Right cardiac atrium (tissue), 5 donors: ENCODE measurements around the gene DIS3L2. TPM values are rescaled to one million over a fixed set of nuclear protein-coding genes. Genes with fewer than 3 reads are reported as not detected.
"Not testable (repeated sequence)": the region's sequence is repeated elsewhere in the genome, so short reads cannot be mapped to it uniquely, and the experiment has no call there.

Source experiments
- ATAC-seq, 2 donors: fragments of 200-7000 bp; cut with Tn5 transposase; one replicate each; pipeline versions ENCODE4 v1.8.0 to v1.9.1; 2020; ENCODE audit warnings: moderate library complexity in 2 of 2, mild to moderate bottlenecking in 1 of 2
- DNase-seq, 3 donors: peaks; one replicate each; pipeline ENCODE4 v3.0.0-alpha.2; 2020
- H3K27ac ChIP-seq: one replicate; pipeline ENCODE4 v1.5.1; 2013; ENCODE audit warnings: mild to moderate bottlenecking, low read length, control low read depth, moderate library complexity
- H3K27me3 ChIP-seq: one replicate; pipeline ENCODE4 v1.6.1; 2013; ENCODE audit not compliant: control insufficient read depth, insufficient read depth
- H3K4me1 ChIP-seq: one replicate; pipeline ENCODE4 v1.6.1; 2013; ENCODE audit warnings: low read length; ENCODE audit not compliant: control insufficient read depth, insufficient read depth
- H3K4me3 ChIP-seq: one replicate; pipeline ENCODE4 v1.5.1; 2013; ENCODE audit warnings: low read length, control low read depth
- H3K9me3 ChIP-seq: one replicate; pipeline ENCODE4 v1.6.1; 2013; ENCODE audit warnings: low read length; ENCODE audit not compliant: control insufficient read depth
- WGBS: extraction: QIAGEN DNeasy Blood & Tissue Kit; methylation state at CpG from one replicate; pipeline ENCODE4 v1.1.7; 2013; 5-methylcytosine and 5-hydroxymethylcytosine counted together
- intact Hi-C, 4 donors: fragments of 100-400 bp; cut with DNase I; formaldehyde crosslinking; loops; one replicate each; pipeline versions ENCODE4 v1.11.0 to v1.14.0; 2022 to 2023
- polyA plus RNA-seq: library from polyadenylated mRNA; stranded (reverse); fragments of 200-250 nt; gene quantifications from one replicate; pipeline ENCODE4 v1.2.3, GENCODE V29; 2013
- total RNA-seq, 4 donors: library from RNA; stranded (reverse); fragmentation: NEBNext Ultra II Directional; extraction: Animal tissue kit (Norgen Biotek cat#: 25700); gene quantifications; one replicate each; pipeline ENCODE4 v1.2.1, GENCODE V29; 2021
- donor health status: healthy with polysubstance abuse.
- donor health status: DM: no; HTN: yes; CAD: no.
- donor health status: DM: no; HTN: no; CAD: no.
- donor health status: DM: no; HTN: yes; CAD: no; lungs with severe emphysema.
- donor health status: DM: yes; HTN: yes; CAD: no.

Gene DIS3L2
- total and polyA plus RNA-seq, 5 donors = 11.0 to 25.4 (median 20.5) TPM

DNA sequence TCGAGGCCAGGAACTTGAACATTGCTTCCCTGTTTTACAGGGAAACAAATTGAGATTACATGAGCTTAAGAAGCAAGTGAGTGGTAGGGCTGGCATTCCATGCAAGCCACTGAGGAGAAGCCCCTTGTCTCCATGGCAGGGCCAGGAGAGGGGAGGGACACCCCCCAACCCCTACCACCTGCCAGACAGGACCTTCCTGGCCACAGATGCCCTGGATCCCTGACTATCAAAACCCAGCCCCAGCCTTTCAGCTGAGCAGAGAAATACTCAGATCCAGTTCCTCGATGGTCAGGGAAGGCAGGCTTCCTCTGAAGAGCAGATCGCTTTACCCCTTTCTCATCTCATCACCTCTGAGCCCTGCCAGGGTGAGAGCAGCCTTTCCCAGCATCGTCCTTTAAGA is 363.3 kb downstream of the DIS3L2 start:
- no peaks in the 10 kb centered on the region for H3K4me1 ChIP-seq
- no peak overlapping the region for H3K27ac ChIP-seq
- no peaks in the 10 kb centered on the region for H3K9me3 ChIP-seq
- WGBS = 86% methylated on average over 4 of the region's 4 CpGs
- ATAC-seq = no peak
- no peak overlapping the region for H3K4me3 ChIP-seq
- H3K27me3 ChIP-seq = no peaks in the 10 kb centered on the region
- intact Hi-C loops = loop anchor here (5.0 to 10.0 kb wide), 4 partner anchors 190 to 417 kb away; partner anchors contain the start of gene NPPC (in 2 of the 4)
- DNase-seq = no peak

- Histone ChIP-seq H3K9me3 (no peaks in the 10 kb centered on the region), H3K27ac (no peak overlapping the region), H3K4me1 (no peaks in the 10 kb centered on the region), H3K4me3 (no peak overlapping the region), H3K27me3 (no peaks in the 10 kb centered on the region)
- 72% methylated on average over 23 of the region's 24 CpGs for WGBS
- ATAC-seq (peak; percentile 68 to 77), DNase-seq (peak; percentile 63 to 88 (median 84))
- intact Hi-C loops = loop anchor here (5.0 to 10.0 kb wide), 4 partner anchors 191 to 418 kb away; partner anchors contain the start of gene NPPC (in 2 of the 4)
Observed at GRCh38 chr2:232325324-232326273, 364.1 kb downstream of the DIS3L2 start.

GRCh38 chr2:232326274-232327104 is 365.0 kb downstream of the DIS3L2 start:
- H3K9me3 ChIP-seq, H3K4me1 ChIP-seq, ATAC-seq, H3K4me3 ChIP-seq, H3K27me3 ChIP-seq, H3K27ac ChIP-seq: not testable (repeated sequence)
- DNase-seq = peak in 1 of 3 donors; percentile 30
- intact Hi-C loops = loop anchor here (5.0 to 10.0 kb wide), 4 partner anchors 192 to 419 kb away; partner anchors contain the start of gene NPPC (in 2 of the 4)
- 72% methylated on average over 10 of the region's 12 CpGs for WGBS

DNA sequence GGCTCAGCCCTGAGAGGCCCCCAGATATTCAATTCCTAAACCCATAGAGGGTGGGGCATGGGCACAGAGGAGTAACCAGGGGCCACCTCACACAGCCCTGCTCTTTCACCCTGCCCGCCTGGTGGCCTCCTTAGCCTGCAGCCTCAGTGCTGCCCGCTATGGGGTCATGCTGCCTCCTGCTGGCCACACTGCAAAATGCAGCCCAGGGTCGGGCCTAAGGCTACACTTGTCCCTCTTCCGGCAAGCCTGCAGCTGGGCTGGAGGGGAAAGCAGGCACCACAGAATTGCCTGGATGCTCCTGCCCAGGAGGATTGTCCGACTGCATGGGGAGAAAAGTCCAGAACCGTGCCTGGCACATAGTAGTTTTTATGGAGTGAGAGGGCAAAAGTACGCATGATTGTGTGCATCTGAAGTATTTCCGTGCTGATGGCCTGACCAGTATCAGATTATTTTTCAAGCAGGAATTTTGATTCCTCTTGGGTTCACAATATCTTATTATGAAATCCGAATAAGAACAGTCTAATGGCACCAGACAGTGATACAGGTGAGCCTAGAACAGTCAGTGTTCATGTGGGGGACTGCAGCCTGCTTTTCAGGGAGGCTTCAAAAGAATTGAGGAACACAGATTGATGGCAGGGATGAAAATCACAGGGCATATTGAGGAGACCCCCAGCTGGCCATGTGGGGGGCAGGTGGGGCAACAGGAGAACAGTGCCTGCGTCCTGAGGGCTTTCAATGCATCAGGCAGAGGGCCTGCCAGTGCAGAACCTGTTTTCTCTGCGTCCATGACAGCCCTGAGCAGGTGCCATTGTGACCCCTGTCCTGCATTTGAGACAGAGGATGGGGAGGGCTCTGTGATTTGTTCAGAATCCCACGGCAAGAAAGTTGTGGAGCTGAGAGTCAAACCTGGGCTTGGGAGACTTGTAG is 365.9 kb downstream of the DIS3L2 start:
- H3K4me3 ChIP-seq = no peak overlapping the region
- ATAC-seq (peak; percentile 40 to 73), DNase-seq (peak; percentile 58 to 88 (median 83))
- H3K4me1 ChIP-seq = no peaks in the 10 kb centered on the region
- WGBS = 67% methylated on average over 12 of the region's 12 CpGs
- no peaks in the 10 kb centered on the region for H3K27me3 ChIP-seq
- H3K27ac ChIP-seq = no peak overlapping the region
- H3K9me3 ChIP-seq = no peaks in the 10 kb centered on the region
- intact Hi-C loops = loop anchor here (5.0 to 10.0 kb wide), 4 partner anchors 193 to 420 kb away; partner anchors contain the start of gene NPPC (in 2 of the 4)

- intact Hi-C loops = loop anchor here (5.0 to 10.0 kb wide), 4 partner anchors 193 to 421 kb away; partner anchors contain the start of gene NPPC (in 2 of the 4)
- Histone ChIP-seq H3K4me1 (no peaks in the 10 kb centered on the region), H3K9me3 (no peaks in the 10 kb centered on the region), H3K27me3 (no peaks in the 10 kb centered on the region), H3K27ac (no peak overlapping the region), H3K4me3 (no peak overlapping the region)
- WGBS = 91% methylated on average over 2 of the region's 2 CpGs
- DNase-seq (no peak), ATAC-seq (no peak)
Observed at GRCh38 chr2:232328032-232328422, 366.5 kb downstream of the DIS3L2 start.

- ATAC-seq (no peak), DNase-seq (no peak)
- H3K4me1 ChIP-seq = no peaks in the 10 kb centered on the region
- 94% methylated on average over 14 of the region's 14 CpGs for WGBS
- no peaks in the 10 kb centered on the region for H3K9me3 ChIP-seq
- H3K27ac ChIP-seq = no peak overlapping the region
- no peak overlapping the region for H3K4me3 ChIP-seq
- intact Hi-C loops = loop anchor here (5.0 to 10.0 kb wide), 4 partner anchors 194 to 421 kb away; partner anchors contain the start of gene NPPC (in 2 of the 4)
- H3K27me3 ChIP-seq = no peaks in the 10 kb centered on the region
Observed at GRCh38 chr2:232328516-232329460, 367.3 kb downstream of the DIS3L2 start.

DNA sequence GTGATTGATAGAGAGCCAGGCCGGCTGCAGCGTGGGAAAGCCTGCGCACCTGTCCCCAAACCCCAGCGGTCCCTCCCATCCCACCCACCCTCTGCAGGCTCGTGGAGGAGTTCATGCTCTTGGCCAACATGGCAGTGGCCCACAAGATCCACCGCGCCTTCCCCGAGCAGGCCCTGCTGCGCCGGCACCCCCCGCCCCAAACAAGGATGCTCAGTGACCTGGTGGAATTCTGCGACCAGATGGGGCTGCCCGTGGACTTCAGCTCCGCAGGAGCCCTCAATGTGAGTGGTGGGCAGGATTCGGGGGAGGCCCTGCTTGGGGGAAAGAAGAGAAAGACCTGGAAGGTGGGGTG is 368.2 kb downstream of the DIS3L2 start:
- Histone ChIP-seq H3K4me3 (no peak overlapping the region), H3K27ac (no peak overlapping the region), H3K4me1 (no peaks in the 10 kb centered on the region), H3K9me3 (no peaks in the 10 kb centered on the region), H3K27me3 (no peaks in the 10 kb centered on the region)
- DNase-seq = no peak
- intact Hi-C loops = loop anchor here (5.0 to 10.0 kb wide), 5 partner anchors 195 to 422 kb away; partner anchors contain the start of genes NPPC (in 2 of the 4), CHRND (in 1 of the 4) and PRSS56 (in 1 of the 4)
- ATAC-seq = no peak
- WGBS = 95% methylated on average over 15 of the region's 15 CpGs

GRCh38 chr2:232330068-232330999 is 368.8 kb downstream of the DIS3L2 start:
- WGBS = 88% methylated on average over 15 of the region's 17 CpGs
- no peaks in the 10 kb centered on the region for H3K27me3 ChIP-seq
- H3K9me3 ChIP-seq = no peaks in the 10 kb centered on the region
- ATAC-seq = no peak
- intact Hi-C loops = loop anchor here in 1 of 4 donors (10.0 kb wide), 1 partner anchor 194 kb away; the partner anchor contains the start of genes CHRND and PRSS56
- H3K27ac ChIP-seq = no peak overlapping the region
- no peak for DNase-seq
- no peaks in the 10 kb centered on the region for H3K4me1 ChIP-seq
- no peak overlapping the region for H3K4me3 ChIP-seq
